GM12873 (cell line): ENCODE data around the gene KBTBD13.
A peak's percentile ranks its signal among the peaks of the same experiment; 100 is the strongest.

Experiments used
- TF ChIP-seq, protein P1 (sequence below): IDR thresholded peaks from 2 replicates; pipeline ENCODE4 v1.5.1; 2012; ENCODE audit warnings: low read depth, mild to moderate bottlenecking, moderate library complexity, low read length, control low read depth; ENCODE audit not compliant: insufficient read depth; ENCODE audit errors: missing control alignments

KBTBD13 gene

DNA sequence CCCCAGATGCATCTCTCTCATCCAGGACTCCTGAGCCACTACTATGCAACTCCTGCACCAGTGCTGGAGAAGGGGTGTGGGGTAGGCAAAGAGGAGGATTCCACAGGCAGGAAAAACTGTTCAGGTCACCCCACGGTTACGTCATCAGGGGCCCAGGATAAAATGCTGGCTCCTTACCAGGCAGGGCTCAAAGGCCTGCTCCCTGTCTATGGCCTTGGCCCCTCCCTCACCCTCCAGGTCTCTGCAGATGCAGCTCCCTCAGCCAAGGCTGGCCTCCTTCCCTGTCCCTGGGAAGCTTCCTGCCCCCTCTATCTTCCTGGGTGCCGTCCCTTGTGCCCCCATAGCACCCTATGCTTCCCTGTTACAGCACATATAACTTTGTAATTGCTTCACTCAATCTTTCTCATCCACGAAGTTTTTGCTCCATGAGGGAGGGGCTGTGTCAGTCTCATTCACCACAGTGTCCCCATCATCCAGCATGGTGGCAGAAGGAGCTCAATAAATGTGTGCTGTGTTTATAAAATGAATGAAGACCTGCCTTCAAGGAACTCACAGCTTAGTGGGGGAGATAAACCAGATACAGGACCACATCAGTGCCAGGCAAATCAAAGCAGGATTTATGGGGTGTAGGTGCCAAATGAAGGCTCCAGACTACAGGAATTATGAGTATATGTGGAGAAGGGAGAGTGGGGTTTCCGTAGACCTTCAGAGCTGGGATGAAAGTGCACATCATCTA is 18.6 kb downstream of the KBTBD13 start:
- TF ChIP-seq, protein P1, sequence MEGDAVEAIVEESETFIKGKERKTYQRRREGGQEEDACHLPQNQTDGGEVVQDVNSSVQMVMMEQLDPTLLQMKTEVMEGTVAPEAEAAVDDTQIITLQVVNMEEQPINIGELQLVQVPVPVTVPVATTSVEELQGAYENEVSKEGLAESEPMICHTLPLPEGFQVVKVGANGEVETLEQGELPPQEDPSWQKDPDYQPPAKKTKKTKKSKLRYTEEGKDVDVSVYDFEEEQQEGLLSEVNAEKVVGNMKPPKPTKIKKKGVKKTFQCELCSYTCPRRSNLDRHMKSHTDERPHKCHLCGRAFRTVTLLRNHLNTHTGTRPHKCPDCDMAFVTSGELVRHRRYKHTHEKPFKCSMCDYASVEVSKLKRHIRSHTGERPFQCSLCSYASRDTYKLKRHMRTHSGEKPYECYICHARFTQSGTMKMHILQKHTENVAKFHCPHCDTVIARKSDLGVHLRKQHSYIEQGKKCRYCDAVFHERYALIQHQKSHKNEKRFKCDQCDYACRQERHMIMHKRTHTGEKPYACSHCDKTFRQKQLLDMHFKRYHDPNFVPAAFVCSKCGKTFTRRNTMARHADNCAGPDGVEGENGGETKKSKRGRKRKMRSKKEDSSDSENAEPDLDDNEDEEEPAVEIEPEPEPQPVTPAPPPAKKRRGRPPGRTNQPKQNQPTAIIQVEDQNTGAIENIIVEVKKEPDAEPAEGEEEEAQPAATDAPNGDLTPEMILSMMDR: no peak

DNA sequence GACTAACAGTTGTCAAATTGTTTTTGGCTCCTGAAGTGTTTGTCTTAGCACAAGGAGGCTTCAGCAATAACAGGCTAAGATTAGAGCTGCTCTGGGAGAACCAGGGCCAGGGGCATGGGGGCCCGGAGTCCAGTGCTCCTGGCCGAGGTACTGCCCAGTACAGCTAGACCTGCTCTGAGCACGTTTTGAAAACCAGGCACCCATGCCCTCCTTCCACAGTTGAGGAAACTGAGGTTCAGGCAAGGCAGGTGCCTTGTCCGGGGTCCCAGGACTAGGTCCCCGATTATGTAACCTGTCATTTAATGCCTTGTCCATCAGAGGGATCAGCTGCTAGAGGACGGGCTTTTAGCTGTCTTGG is 19.2 kb downstream of the KBTBD13 start:
- TF ChIP-seq, protein P1: no peak

DNA sequence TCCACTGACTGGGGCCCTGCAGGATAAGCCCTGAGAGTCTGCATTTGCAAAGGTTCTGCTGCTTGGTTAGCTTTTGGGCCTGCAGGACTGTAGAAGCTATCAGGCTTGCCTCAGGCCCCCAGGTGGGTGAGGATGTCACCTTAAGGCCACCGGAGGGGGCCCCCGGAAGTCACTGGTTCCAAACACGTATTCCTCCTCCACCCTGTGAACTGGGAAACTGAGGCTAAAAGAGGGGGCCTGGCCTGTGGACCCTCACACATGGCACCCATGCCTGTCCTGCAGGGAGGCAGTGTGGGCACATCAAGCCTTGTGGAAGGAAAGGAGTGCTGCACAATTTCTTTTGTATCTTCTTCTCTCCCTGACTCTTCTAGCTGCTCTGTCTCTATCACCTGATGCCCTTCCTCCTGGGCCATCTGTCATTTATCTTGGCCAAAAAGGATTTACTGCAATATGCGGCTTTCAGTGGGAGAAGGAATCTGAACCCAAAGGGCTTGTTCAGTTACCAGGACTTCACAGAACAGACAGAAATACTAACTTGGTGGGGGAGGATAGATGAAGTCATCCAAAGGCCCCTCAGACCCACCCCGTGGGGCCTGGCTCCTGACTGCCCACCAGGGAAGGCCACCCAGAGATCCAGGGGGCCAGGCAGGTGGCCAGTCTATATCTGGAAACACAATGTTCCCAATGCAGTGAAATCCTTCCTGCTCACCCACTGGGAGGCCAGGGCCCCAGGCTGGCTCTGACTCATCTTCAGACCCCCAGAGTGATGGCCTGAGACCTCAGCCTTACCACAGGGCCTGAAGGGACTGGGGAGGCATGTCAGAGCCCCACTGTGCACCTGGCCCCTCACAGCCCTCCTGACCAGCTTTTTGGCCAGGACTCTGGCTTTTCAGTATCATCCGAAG is 20.2 kb downstream of the KBTBD13 start:
- TF ChIP-seq, protein P1: no peak

DNA sequence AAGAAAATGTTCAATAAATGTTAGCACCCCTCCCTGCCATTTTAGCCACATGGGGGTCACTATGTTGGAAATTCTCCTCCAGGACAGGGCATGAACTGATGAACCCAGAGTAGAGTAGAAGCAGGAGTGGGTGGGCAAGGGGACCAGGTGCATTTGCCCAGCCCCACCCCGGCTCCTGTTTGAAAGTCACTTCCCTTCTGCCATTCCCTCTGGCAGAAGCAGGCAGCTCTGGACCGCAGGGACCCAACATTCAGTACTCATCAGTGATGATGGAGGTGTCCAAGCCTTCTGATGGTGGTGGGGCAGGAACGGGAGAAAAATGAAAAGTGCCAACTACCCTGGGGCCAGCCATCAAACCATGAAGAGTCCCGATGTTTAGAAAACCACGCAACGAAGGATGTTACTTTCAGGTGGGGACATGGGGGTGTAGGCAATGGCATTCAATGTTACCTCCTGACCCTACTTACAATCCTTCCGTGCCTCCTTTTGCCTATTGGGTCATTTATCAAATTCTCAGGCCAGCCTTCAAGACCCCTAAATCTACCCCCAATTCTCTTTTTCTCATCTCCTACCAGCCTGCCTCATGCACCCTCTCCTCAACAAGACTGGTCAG is 21.2 kb downstream of the KBTBD13 start:
- TF ChIP-seq, protein P1: no peak

DNA sequence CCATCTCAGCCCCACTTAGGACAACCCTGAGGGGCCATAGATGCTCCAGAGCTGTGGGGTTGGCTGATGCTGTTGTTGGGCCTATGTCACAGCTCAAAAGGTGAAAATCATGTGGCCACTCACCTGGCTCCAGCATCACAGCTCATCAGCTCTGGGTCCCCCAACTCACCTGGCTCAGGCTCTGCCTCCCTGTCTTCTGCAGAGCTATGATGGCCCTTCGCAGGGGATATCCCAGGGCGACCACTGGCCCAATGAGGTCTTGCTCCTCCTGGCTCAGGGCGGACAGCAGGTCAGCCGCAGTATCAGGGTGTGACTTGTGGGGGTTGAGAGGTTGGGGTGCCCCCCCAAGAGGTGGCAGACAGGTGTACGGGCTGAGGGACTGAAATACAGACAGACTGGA is 22.8 kb downstream of the KBTBD13 start:
- TF ChIP-seq, protein P1: no peak

DNA sequence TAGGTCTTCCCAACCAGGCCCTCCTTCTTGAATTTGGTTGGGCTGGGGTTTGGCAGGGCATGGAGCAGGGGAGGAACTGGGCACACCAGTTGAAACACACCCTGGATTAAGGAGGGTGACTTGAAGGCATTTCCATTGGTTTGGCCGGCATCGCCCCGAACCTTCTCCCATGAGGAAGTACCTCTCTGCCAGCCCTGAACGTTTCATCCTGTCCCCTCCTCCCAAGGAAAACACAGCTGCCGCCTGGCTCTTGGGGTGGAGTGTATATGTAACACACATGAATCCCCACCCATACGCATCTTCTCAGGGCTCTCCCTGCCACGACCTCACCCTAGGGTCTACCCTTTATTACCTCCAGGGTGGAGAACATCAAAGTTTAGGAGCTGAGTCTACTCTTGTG is 23.9 kb downstream of the KBTBD13 start:
- TF ChIP-seq, protein P1: no peak

DNA sequence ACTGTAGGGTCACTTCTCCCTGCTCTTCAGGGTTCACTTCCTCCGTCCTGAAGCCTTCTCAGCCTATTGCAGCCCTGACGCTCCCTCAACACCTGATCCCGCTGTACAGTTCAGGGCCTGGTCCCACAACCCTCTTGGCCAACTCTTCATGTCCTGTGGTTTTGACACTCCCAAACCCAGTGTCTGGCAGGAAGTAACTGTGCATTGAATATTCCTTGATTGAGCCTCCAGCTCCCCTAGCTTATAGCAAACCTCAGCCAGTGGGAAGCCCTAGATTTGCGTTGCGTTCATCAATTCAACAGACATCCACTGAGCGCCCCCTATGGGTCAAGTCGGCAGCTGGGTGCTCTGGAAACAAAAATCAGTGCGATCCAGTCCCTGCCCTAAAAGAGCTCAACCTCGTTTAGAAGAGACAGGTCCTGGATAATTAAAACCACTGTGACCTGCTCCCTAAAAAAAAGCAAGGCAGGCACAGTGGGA is 24.9 kb downstream of the KBTBD13 start:
- TF ChIP-seq, protein P1: peak; percentile 86
